H9 (cell line): ENCODE data around the gene RC3H2. TPM values are rescaled to one million over a fixed set of nuclear protein-coding genes. Genes with fewer than 3 reads are reported as not detected.

Source experiments
- DNase-seq: peaks from one replicate; pipeline ENCODE4 v3.0.0-alpha.2; 2017
- H2AFZ ChIP-seq: one replicate; pipeline ENCODE4 v1.6.1; 2013; ENCODE audit warnings: mild to moderate bottlenecking, low read length, control low read depth, moderate library complexity
- H2AK5ac ChIP-seq: 2 replicates; pipeline ENCODE4 v1.6.1; 2013; ENCODE audit warnings: low read length, control low read depth, mixed read lengths; ENCODE audit not compliant: insufficient read length
- H2BK120ac ChIP-seq: one replicate; pipeline ENCODE4 v1.6.1; 2013; ENCODE audit warnings: low read depth, mild to moderate bottlenecking, low read length, control low read depth, inconsistent platforms; ENCODE audit not compliant: poor library complexity, severe bottlenecking
- H2BK12ac ChIP-seq: 2 replicates; pipeline ENCODE4 v1.6.1; 2013; ENCODE audit warnings: low read length, control low read depth, mixed read lengths, low read depth; ENCODE audit not compliant: insufficient read length
- H2BK15ac ChIP-seq: 2 replicates; pipeline ENCODE4 v1.6.1; 2013; ENCODE audit warnings: low read depth, low read length, control low read depth
- H2BK20ac ChIP-seq: one replicate; pipeline ENCODE4 v1.6.1; 2013; ENCODE audit warnings: low read depth, mild to moderate bottlenecking, low read length, control low read depth, inconsistent platforms; ENCODE audit not compliant: poor library complexity, severe bottlenecking
- H2BK5ac ChIP-seq: 2 replicates; pipeline ENCODE4 v1.6.1; 2013; ENCODE audit warnings: low read length, control low read depth, mixed read lengths; ENCODE audit not compliant: insufficient read length
- H3K14ac ChIP-seq: 2 replicates; pipeline ENCODE4 v1.6.1; 2013; ENCODE audit warnings: low read length, control low read depth; ENCODE audit not compliant: insufficient read depth
- H3K18ac ChIP-seq: 2 replicates; pipeline ENCODE4 v1.6.1; 2013; ENCODE audit warnings: low read depth, mild to moderate bottlenecking, mixed read lengths, low read length, control low read depth; ENCODE audit not compliant: insufficient read length
- H3K23ac ChIP-seq: 2 replicates; pipeline ENCODE4 v1.6.1; 2013; ENCODE audit warnings: low read length, control low read depth, mixed read lengths, low read depth; ENCODE audit not compliant: insufficient read length
- H3K23me2 ChIP-seq: 2 replicates; pipeline ENCODE4 v1.6.1; 2013; ENCODE audit warnings: low read depth, mild to moderate bottlenecking, mixed read lengths, low read length, control low read depth; ENCODE audit not compliant: insufficient read length, poor library complexity, severe bottlenecking
- H3K27ac ChIP-seq: 2 replicates; pipeline ENCODE4 v1.5.1; 2013; ENCODE audit warnings: low read length, control low read depth, mixed read lengths, low read depth; ENCODE audit not compliant: insufficient read length
- H3K27me3 ChIP-seq: 2 replicates; pipeline ENCODE4 v1.6.1; 2013; ENCODE audit warnings: low read length, control low read depth, inconsistent platforms; ENCODE audit not compliant: insufficient read depth
- H3K4ac ChIP-seq: 2 replicates; pipeline ENCODE4 v1.6.1; 2013; ENCODE audit warnings: low read depth, mild to moderate bottlenecking, control low read depth, inconsistent platforms, low read length, moderate library complexity
- H3K4me1 ChIP-seq: 2 replicates; pipeline ENCODE4 v1.6.1; 2013; ENCODE audit warnings: low read length, control low read depth, inconsistent platforms; ENCODE audit not compliant: insufficient read depth
- H3K4me2 ChIP-seq: 2 replicates; pipeline ENCODE4 v1.6.1; 2013; ENCODE audit warnings: low read length, control low read depth, mixed read lengths; ENCODE audit not compliant: insufficient read length, insufficient read depth
- H3K56ac ChIP-seq: 2 replicates; pipeline ENCODE4 v1.6.1; 2013; ENCODE audit warnings: low read depth, mild to moderate bottlenecking, mixed read lengths, low read length, control low read depth; ENCODE audit not compliant: insufficient read length
- H3K79me1 ChIP-seq: 2 replicates; pipeline ENCODE4 v1.6.1; 2013; ENCODE audit warnings: low read depth, mild to moderate bottlenecking, moderate library complexity, low read length, control low read depth, inconsistent platforms; ENCODE audit not compliant: insufficient read depth, poor library complexity, severe bottlenecking
- H3K79me2 ChIP-seq: 2 replicates; pipeline ENCODE4 v1.6.1; 2013; ENCODE audit warnings: low read length, control low read depth, inconsistent platforms; ENCODE audit not compliant: insufficient read depth
- H3K9ac ChIP-seq: 2 replicates; pipeline ENCODE4 v1.6.1; 2013; ENCODE audit warnings: low read length, control low read depth, mixed read lengths; ENCODE audit not compliant: insufficient read length; ENCODE audit errors: extremely low read depth
- H3K9me3 ChIP-seq: one replicate; pipeline ENCODE4 v1.6.1; 2013; ENCODE audit warnings: low read depth, low read length, inconsistent platforms; ENCODE audit not compliant: control insufficient read depth
- H3T11ph ChIP-seq: one replicate; pipeline ENCODE4 v1.6.1; 2013; ENCODE audit warnings: mild to moderate bottlenecking, low read length, control low read depth, inconsistent platforms
- H4K20me1 ChIP-seq: one replicate; pipeline ENCODE4 v1.6.1; 2013; ENCODE audit not compliant: control insufficient read depth, insufficient read length, insufficient read depth
- H4K5ac ChIP-seq: 2 replicates; pipeline ENCODE4 v1.6.1; 2013; ENCODE audit warnings: low read depth, mild to moderate bottlenecking, mixed read lengths, low read length, control low read depth; ENCODE audit not compliant: insufficient read length
- H4K8ac ChIP-seq: replicated peaks from 2 replicates; pipeline ENCODE4 v1.6.1; 2013; ENCODE audit warnings: low read length, control low read depth, mixed read lengths, low read depth; ENCODE audit not compliant: insufficient read length
- H4K91ac ChIP-seq: 2 replicates; pipeline ENCODE4 v1.6.1; 2013; ENCODE audit warnings: low read depth, mild to moderate bottlenecking, moderate library complexity, mixed read lengths, low read length, control low read depth; ENCODE audit not compliant: insufficient read length
- H3K27ac Mint-ChIP-seq, 3 experiments: 2 replicates in 2 of 3; 3 replicates in 1 of 3; pipeline ENCODE4 v1.8.0; 2020 to 2021; ENCODE audit warnings: mixed read lengths in 3 of 3, mild to moderate bottlenecking in 1 of 3, moderate library complexity in 1 of 3
- H3K27me3 Mint-ChIP-seq: 2 replicates; pipeline ENCODE4 v1.8.0; 2021; ENCODE audit warnings: low read depth, mild to moderate bottlenecking, moderate library complexity, mixed read lengths
- H3K36me3 Mint-ChIP-seq, 3 experiments: 2 replicates in 2 of 3; 3 replicates in 1 of 3; pipeline ENCODE4 v1.8.0; 2020 to 2021; ENCODE audit warnings: low read depth in 3 of 3, mixed read lengths in 3 of 3; ENCODE audit not compliant: insufficient read depth in 1 of 3
- H3K4me1 Mint-ChIP-seq, 2 experiments: 2 replicates each; pipeline ENCODE4 v1.8.0; 2020; ENCODE audit warnings: mixed read lengths in 2 of 2
- H3K4me3 Mint-ChIP-seq, 2 experiments: 2 replicates in 1 of 2; 3 replicates in 1 of 2; pipeline ENCODE4 v1.8.0; 2020 to 2021; ENCODE audit warnings: mild to moderate bottlenecking in 2 of 2, mixed read lengths in 2 of 2, moderate library complexity in 1 of 2
- H3K9me3 Mint-ChIP-seq, 2 experiments: 2 replicates in 1 of 2; 3 replicates in 1 of 2; pipeline ENCODE4 v1.8.0; 2020; ENCODE audit warnings: mild to moderate bottlenecking in 2 of 2, mixed read lengths in 2 of 2, moderate library complexity in 1 of 2
- CTCF ChIP-seq: fragments of 200-600 bp; sonication (generic); conservative IDR thresholded peaks from 3 replicates; pipeline ENCODE4 v1.8.0; 2021; ENCODE audit warnings: antibody characterized with exemption, mild to moderate bottlenecking
- WGBS: extraction: QIAGEN DNeasy Blood & Tissue Kit; methylation state at CpG from one replicate; pipeline ENCODE4 v1.1.7; 2013; ENCODE audit warnings: missing lambda C conversion rate, low lambda C conversion rate, mixed read lengths; ENCODE audit not compliant: insufficient read length; ENCODE audit errors: extremely low coverage; 5-methylcytosine and 5-hydroxymethylcytosine counted together
- total RNA-seq: library from RNA; stranded (reverse); gene quantifications from 2 replicates; pipeline ENCODE4 v1.2.1, GENCODE V29; 2021

RC3H2 gene
- total RNA-seq, 1 experiment from 2014 or later = 49.0 TPM

- Histone ChIP-seq H2BK20ac (no peak overlapping the region), H2AK5ac (no peak overlapping the region), H3K23me2 (peaks cover 3% of the 10 kb centered on the region), H4K91ac (no peak overlapping the region), H4K5ac (no peak overlapping the region), H3K18ac (no peak overlapping the region), H3K9ac (peak overlapping the region; percentile 91), H2BK12ac (no peak overlapping the region), H3T11ph (no peak overlapping the region), H3K79me1 (no peaks in the 10 kb centered on the region), H3K4me2 (peak overlapping the region; percentile 70), H3K79me2 (peaks cover 22% of the 10 kb centered on the region; the same call in 1 of the 2 replicates), H3K27ac (peak overlapping the region; percentile 10), H3K14ac (peak overlapping the region; percentile 41; the same call in 1 of the 2 replicates), H3K27me3 (no peaks in the 10 kb centered on the region), H2AFZ (no peak overlapping the region), H3K4me1 (peaks cover 2% of the 10 kb centered on the region; the same call in 1 of the 2 replicates), H4K20me1 (no peaks in the 10 kb centered on the region), H3K23ac (no peak overlapping the region), H2BK5ac (no peak overlapping the region), H2BK120ac (no peak overlapping the region), H3K4ac (no peak overlapping the region), H4K8ac (no peak overlapping the region), H2BK15ac (no peak overlapping the region), H3K56ac (no peak overlapping the region), H3K9me3 (no peaks in the 10 kb centered on the region)
- no peaks in the 10 kb centered on the region for H3K27me3 Mint-ChIP-seq
- WGBS = no CpG with 5 or more reads among the region's 17 CpGs
- DNase-seq = no peak
- H3K9me3 Mint-ChIP-seq = no peaks in the 10 kb centered on the region
- no peak for TF ChIP-seq CTCF
- peaks cover 6 to 20% (median 14%) of the 10 kb centered on the region in 3 experiments for H3K36me3 Mint-ChIP-seq
- H3K4me3 Mint-ChIP-seq = peak overlapping the region; percentile 91 to 94
- H3K27ac Mint-ChIP-seq = peak overlapping the region; percentile 97 to 99 (median 99)
- peaks cover 19 to 22% of the 10 kb centered on the region in 2 experiments for H3K4me1 Mint-ChIP-seq
These were observed 36.5 kb upstream of the RC3H2 start for GRCh38 chr9:122941582-122942234.
